ENCODE results near the gene FAM72C.
"Not testable (repeated sequence)": the region's sequence is repeated elsewhere in the genome, so short reads cannot be mapped to it uniquely, and the experiment has no call there.

FAM72C gene

GRCh38 chr1:143971924-143972700 is at the start of gene FAM72C:
FAM72C (minus strand) TSS chr1:143971986; CDS start chr1:143971141, 845 bp downstream.
- H3K4me3 ChIP-seq (ENCODE audit: low read depth, low read length), result not testable (repeated sequence)

GRCh38 chr1:144020001-144020738 is 48.4 kb upstream of the FAM72C start:
- not testable (repeated sequence) for H3K4me3 ChIP-seq (ENCODE audit: low read depth, low read length)

GRCh38 chr1:144019101-144019500 is 47.3 kb upstream of the FAM72C start:
- not testable (repeated sequence) for H3K4me3 ChIP-seq (ENCODE audit: low read depth, low read length)

GRCh38 chr1:144015180-144015966 is 43.6 kb upstream of the FAM72C start:
- H3K4me3 ChIP-seq (ENCODE audit: low read depth, low read length), result not testable (repeated sequence)

- not testable (repeated sequence) for H3K4me3 ChIP-seq (ENCODE audit: low read depth, low read length)
Measured at GRCh38 chr1:144014528-144014927, 42.7 kb upstream of the FAM72C start.

GRCh38 chr1:144014121-144014520 is 42.3 kb upstream of the FAM72C start:
- H3K4me3 ChIP-seq (ENCODE audit: low read depth, low read length), result not testable (repeated sequence)

GRCh38 chr1:144012168-144012733 is 40.5 kb upstream of the FAM72C start:
- not testable (repeated sequence) for H3K4me3 ChIP-seq (ENCODE audit: low read depth, low read length)

GRCh38 chr1:144009410-144009809 is 37.6 kb upstream of the FAM72C start:
- not testable (repeated sequence) for H3K4me3 ChIP-seq (ENCODE audit: low read depth, low read length)

- not testable (repeated sequence) for H3K4me3 ChIP-seq (ENCODE audit: low read depth, low read length)
Measured at GRCh38 chr1:144004259-144004658, 32.5 kb upstream of the FAM72C start.

GRCh38 chr1:144003306-144004029 is 31.7 kb upstream of the FAM72C start:
- H3K4me3 ChIP-seq (ENCODE audit: low read depth, low read length), result not testable (repeated sequence)

- not testable (repeated sequence) for H3K4me3 ChIP-seq (ENCODE audit: low read depth, low read length)
Measured at GRCh38 chr1:144002141-144002881, 30.5 kb upstream of the FAM72C start.

GRCh38 chr1:144001077-144001476 is 29.3 kb upstream of the FAM72C start:
- not testable (repeated sequence) for H3K4me3 ChIP-seq (ENCODE audit: low read depth, low read length)

GRCh38 chr1:143996020-143996419 is 24.2 kb upstream of the FAM72C start:
- not testable (repeated sequence) for H3K4me3 ChIP-seq (ENCODE audit: low read depth, low read length)

- H3K4me3 ChIP-seq (ENCODE audit: low read depth, low read length), result not testable (repeated sequence)
Measured at GRCh38 chr1:143993301-143993907, 21.6 kb upstream of the FAM72C start.

- not testable (repeated sequence) for H3K4me3 ChIP-seq (ENCODE audit: low read depth, low read length)
Measured at GRCh38 chr1:143990699-143991098, 18.9 kb upstream of the FAM72C start.

GRCh38 chr1:143989719-143990118 is 17.9 kb upstream of the FAM72C start:
- H3K4me3 ChIP-seq (ENCODE audit: low read depth, low read length), result not testable (repeated sequence)

- H3K4me3 ChIP-seq (ENCODE audit: low read depth, low read length), result not testable (repeated sequence)
Measured at GRCh38 chr1:143989427-143989712, 17.6 kb upstream of the FAM72C start.

- not testable (repeated sequence) for H3K4me3 ChIP-seq (ENCODE audit: low read depth, low read length)
Measured at GRCh38 chr1:143988602-143989426, 17.0 kb upstream of the FAM72C start.

All from GM12875 (cell line).